ENCODE data around the gene CSRP3. TPM values are rescaled to one million over a fixed set of nuclear protein-coding genes. Genes with fewer than 3 reads are reported as not detected.

The CSRP3 gene
- polyA plus RNA-seq, 1 donor from 2014 or later, result not detected

GRCh38 chr11:19244084-19244483, 42.3 kb upstream of the CSRP3 start:
- Histone ChIP-seq H3K27ac (ENCODE audit: low read length) (no peak overlapping the region), H3K36me3 (ENCODE audit: insufficient read depth, low read length) (no peaks in the 10 kb centered on the region), H4K20me1 (ENCODE audit: insufficient read depth) (no peaks in the 10 kb centered on the region), H3K4me3 (ENCODE audit: low read length) (no peak overlapping the region), H3K4me2 (ENCODE audit: low read length) (no peak overlapping the region), H2AFZ (ENCODE audit: low read depth, low read length) (no peak overlapping the region), H3K9me2 (ENCODE audit: insufficient read depth, low read length) (no peaks in the 10 kb centered on the region), H3K27me3 (ENCODE audit: insufficient read depth, low read depth, low read length) (peaks cover 42% of the 10 kb centered on the region), H3F3A (ENCODE audit: insufficient read depth, low read length, poor library complexity, severe bottlenecking) (no peaks in the 10 kb centered on the region), H3K9ac (ENCODE audit: low read length) (no peak overlapping the region), H3K9me3 (ENCODE audit: low read length) (no peaks in the 10 kb centered on the region), H3K79me2 (replicated peaks; ENCODE audit: insufficient read depth, low read length) (no peaks in the 10 kb centered on the region)
- TF ChIP-seq MXI1 (conservative IDR thresholded peaks at IDR 0.05; ENCODE audit: poor library complexity, severe bottlenecking) (no peak), TAF1 (IDR thresholded peaks at IDR 0.05; ENCODE audit: low read depth) (no peak), SMC3 (conservative IDR thresholded peaks at IDR 0.05; ENCODE audit: poor library complexity) (no peak), RAD21 (conservative IDR thresholded peaks at IDR 0.05) (no peak), CTCF (IDR thresholded peaks at IDR 0.05; ENCODE audit: poor library complexity, severe bottlenecking) (no peak), EP300 (conservative IDR thresholded peaks at IDR 0.05; ENCODE audit: poor library complexity, severe bottlenecking) (no peak), POLR2AphosphoS5 (IDR thresholded peaks at IDR 0.05) (no peak), REST (IDR thresholded peaks at IDR 0.05; ENCODE audit: borderline replicate concordance) (no peak), EZH2 (IDR thresholded peaks at IDR 0.05; ENCODE audit: borderline replicate concordance, insufficient read depth, low read length, poor library complexity, severe bottlenecking) (no peak)

GRCh38 chr11:19243613-19244012, 41.8 kb upstream of the CSRP3 start:
- H3K79me2 ChIP-seq (replicated peaks; ENCODE audit: insufficient read depth, low read length), result no peaks in the 10 kb centered on the region
- no peak overlapping the region for H3K4me2 ChIP-seq (ENCODE audit: low read length)
- TF ChIP-seq REST (IDR thresholded peaks at IDR 0.05; ENCODE audit: borderline replicate concordance), result no peak
- TF ChIP-seq RAD21 (conservative IDR thresholded peaks at IDR 0.05), result no peak
- no peak for TF ChIP-seq TAF1 (IDR thresholded peaks at IDR 0.05; ENCODE audit: low read depth)
- TF ChIP-seq MXI1 (conservative IDR thresholded peaks at IDR 0.05; ENCODE audit: poor library complexity, severe bottlenecking), result no peak
- no peak for TF ChIP-seq EP300 (conservative IDR thresholded peaks at IDR 0.05; ENCODE audit: poor library complexity, severe bottlenecking)
- TF ChIP-seq EZH2 (IDR thresholded peaks at IDR 0.05; ENCODE audit: borderline replicate concordance, insufficient read depth, low read length, poor library complexity, severe bottlenecking), result no peak
- no peak for TF ChIP-seq POLR2AphosphoS5 (IDR thresholded peaks at IDR 0.05)
- TF ChIP-seq SMC3 (conservative IDR thresholded peaks at IDR 0.05; ENCODE audit: poor library complexity), result no peak
- TF ChIP-seq CTCF (IDR thresholded peaks at IDR 0.05; ENCODE audit: poor library complexity, severe bottlenecking), result no peak
- H3K27ac ChIP-seq (ENCODE audit: low read length), result no peak overlapping the region
- H3K27me3 ChIP-seq (ENCODE audit: insufficient read depth, low read depth, low read length), result peaks cover 42% of the 10 kb centered on the region
- no peak overlapping the region for H3K9ac ChIP-seq (ENCODE audit: low read length)
- H2AFZ ChIP-seq (ENCODE audit: low read depth, low read length), result no peak overlapping the region
- H3F3A ChIP-seq (ENCODE audit: insufficient read depth, low read length, poor library complexity, severe bottlenecking), result no peaks in the 10 kb centered on the region
- no peaks in the 10 kb centered on the region for H3K9me2 ChIP-seq (ENCODE audit: insufficient read depth, low read length)
- no peaks in the 10 kb centered on the region for H3K36me3 ChIP-seq (ENCODE audit: insufficient read depth, low read length)
- H3K4me3 ChIP-seq (ENCODE audit: low read length), result no peak overlapping the region
- no peaks in the 10 kb centered on the region for H4K20me1 ChIP-seq (ENCODE audit: insufficient read depth)
- H3K9me3 ChIP-seq (ENCODE audit: low read length), result no peaks in the 10 kb centered on the region
